ENCODE data around the gene KLHL15. TPM values are rescaled to one million over a fixed set of nuclear protein-coding genes. Genes with fewer than 3 reads are reported as not detected.

KLHL15 gene
- polyA plus RNA-seq, 3 donors, result 3.2 to 24.4 (median 3.9) TPM

- Mint-ChIP-seq H3K36me3 (no peaks in the 10 kb centered on the region), H3K4me3 (no peak overlapping the region), H3K9me3 (peaks cover 0 to 25% (median 7%) of the 10 kb centered on the region in 7 donors), H3K27me3 (ENCODE audit: low read depth in 3 of 3) (peaks cover 0 to 23% (median 0%) of the 10 kb centered on the region in 3 donors), H3K4me1 (peaks cover 10% of the 10 kb centered on the region), H3K27ac (no peak overlapping the region)
- Histone ChIP-seq H3K27me3 (ENCODE audit: control insufficient read depth in 2 of 2, insufficient read depth in 2 of 2, low read length in 2 of 2) (peaks cover 0 to 5% of the 10 kb centered on the region in 2 donors), H4K20me1 (ENCODE audit: insufficient read depth, low read length) (no peaks in the 10 kb centered on the region), H3K4me2 (replicated peaks; ENCODE audit: extremely low read depth, low read length, poor library complexity, severe bottlenecking) (no peak overlapping the region), H3K36me3 (replicated peaks in 1 of 2; ENCODE audit: control insufficient read depth in 1 of 2, insufficient read depth in 2 of 2, low read length in 2 of 2) (no peaks in the 10 kb centered on the region), H2AFZ (ENCODE audit: insufficient read depth, low read depth, low read length, poor library complexity, severe bottlenecking) (no peak overlapping the region), H3K79me2 (ENCODE audit: insufficient read depth, low read length) (no peaks in the 10 kb centered on the region), H3K9me3 (replicated peaks in 1 of 2; ENCODE audit: control insufficient read depth in 1 of 2, insufficient read depth in 1 of 2, low read length in 2 of 2) (peaks cover 0 to 10% of the 10 kb centered on the region in 2 donors), H3K4me1 (ENCODE audit: control insufficient read depth in 1 of 2, insufficient read depth in 2 of 2, low read length in 2 of 2) (peaks cover 11 to 15% of the 10 kb centered on the region in 2 donors), H3K27ac (ENCODE audit: low read depth in 1 of 2, low read length in 2 of 2) (no peak overlapping the region), H3K9ac (ENCODE audit: insufficient read depth, low read length, poor library complexity, severe bottlenecking) (no peak overlapping the region), H3K4me3 (replicated peaks in 1 of 3; ENCODE audit: low read depth in 2 of 3, low read length in 3 of 3) (no peak overlapping the region)
- WGBS (ENCODE audit: insufficient coverage), result 20% methylated on average over 1 of the region's 5 CpGs
- no peak for TF ChIP-seq CTCF (IDR thresholded peaks at IDR 0.05)
- intact Hi-C loops (cut with micrococcal nuclease), result no loop called here
- DNase-seq, result no peak
Observed at GRCh38 chrX:23964191-23964590, 62.8 kb downstream of the KLHL15 start.

DNA sequence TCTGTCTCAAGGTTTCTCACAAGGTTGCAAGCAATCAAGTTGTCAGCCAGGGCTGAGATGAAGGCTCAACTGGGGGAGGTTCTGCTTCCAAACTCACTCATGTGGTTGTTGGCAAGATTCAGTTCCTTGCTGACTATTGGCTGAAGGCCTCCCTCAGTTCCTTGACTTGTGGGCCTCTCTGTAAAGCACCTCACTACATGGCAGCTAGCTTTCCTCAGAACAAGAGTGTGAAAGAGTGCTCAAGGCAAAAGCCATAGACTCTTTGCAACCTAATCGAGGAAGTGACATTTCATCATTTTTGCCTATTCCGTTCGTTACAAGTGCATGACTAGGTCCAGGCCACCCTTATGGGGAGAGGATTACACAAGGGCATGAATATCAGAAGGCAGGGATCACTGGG is 67.2 kb downstream of the KLHL15 start:
- peak; percentile 70 to 82 (median 79) for DNase-seq
- H3K79me2 ChIP-seq (ENCODE audit: insufficient read depth, low read length), result no peaks in the 10 kb centered on the region
- H3K27ac Mint-ChIP-seq, result peak overlapping the region; percentile 73 to 88 (median 85)
- H2AFZ ChIP-seq (ENCODE audit: insufficient read depth, low read depth, low read length, poor library complexity, severe bottlenecking), result peak overlapping the region; percentile 54
- no peak overlapping the region for H3K9ac ChIP-seq (ENCODE audit: insufficient read depth, low read length, poor library complexity, severe bottlenecking)
- TF ChIP-seq CTCF (IDR thresholded peaks at IDR 0.05), result no peak
- H3K4me3 ChIP-seq (replicated peaks in 1 of 3; ENCODE audit: low read depth in 2 of 3, low read length in 3 of 3), result no peak overlapping the region
- H3K9me3 Mint-ChIP-seq, result peaks cover 0 to 18% (median 4%) of the 10 kb centered on the region in 7 donors
- H3K9me3 ChIP-seq (replicated peaks in 1 of 2; ENCODE audit: control insufficient read depth in 1 of 2, insufficient read depth in 1 of 2, low read length in 2 of 2), result peaks cover 0 to 5% of the 10 kb centered on the region in 2 donors
- H3K36me3 Mint-ChIP-seq, result no peaks in the 10 kb centered on the region
- peaks cover 0 to 25% (median 0%) of the 10 kb centered on the region in 3 donors for H3K27me3 Mint-ChIP-seq (ENCODE audit: low read depth in 3 of 3)
- H3K27me3 ChIP-seq (ENCODE audit: control insufficient read depth in 2 of 2, insufficient read depth in 2 of 2, low read length in 2 of 2), result peaks cover 0 to 2% of the 10 kb centered on the region in 2 donors
- peaks cover 17 to 26% of the 10 kb centered on the region in 2 donors for H3K4me1 ChIP-seq (ENCODE audit: control insufficient read depth in 1 of 2, insufficient read depth in 2 of 2, low read length in 2 of 2)
- 0% methylated on average over 1 of the region's 3 CpGs for WGBS (ENCODE audit: insufficient coverage)
- no peaks in the 10 kb centered on the region for H3K36me3 ChIP-seq (replicated peaks in 1 of 2; ENCODE audit: control insufficient read depth in 1 of 2, insufficient read depth in 2 of 2, low read length in 2 of 2)
- no peak overlapping the region for H3K4me2 ChIP-seq (replicated peaks; ENCODE audit: extremely low read depth, low read length, poor library complexity, severe bottlenecking)
- peaks cover 18% of the 10 kb centered on the region for H3K4me1 Mint-ChIP-seq
- no peak overlapping the region for H3K4me3 Mint-ChIP-seq
- no peaks in the 10 kb centered on the region for H4K20me1 ChIP-seq (ENCODE audit: insufficient read depth, low read length)
- H3K27ac ChIP-seq (ENCODE audit: low read depth in 1 of 2, low read length in 2 of 2), result peak overlapping the region; percentile 9 to 72
- intact Hi-C loops (cut with micrococcal nuclease), result no loop called here
